Activated CD8-positive, alpha-beta memory T cell treated with anti-CD3 and anti-CD28 coated beads, Interleukin-2, amount 50 U/mL, for 24 hours (primary cell): ENCODE measurements around the gene SLC38A1.
"Not testable (repeated sequence)": the region's sequence is repeated elsewhere in the genome, so short reads cannot be mapped to it uniquely, and the experiment has no call there.

Source experiments
- DNase-seq: peaks from one replicate; pipeline ENCODE4 v3.0.0-alpha.2; 2020; ENCODE audit errors: extremely low read depth

SLC38A1 gene

GRCh38 chr12:46207644-46208043, 61.2 kb downstream of the SLC38A1 start:
- no peak for DNase-seq

DNA sequence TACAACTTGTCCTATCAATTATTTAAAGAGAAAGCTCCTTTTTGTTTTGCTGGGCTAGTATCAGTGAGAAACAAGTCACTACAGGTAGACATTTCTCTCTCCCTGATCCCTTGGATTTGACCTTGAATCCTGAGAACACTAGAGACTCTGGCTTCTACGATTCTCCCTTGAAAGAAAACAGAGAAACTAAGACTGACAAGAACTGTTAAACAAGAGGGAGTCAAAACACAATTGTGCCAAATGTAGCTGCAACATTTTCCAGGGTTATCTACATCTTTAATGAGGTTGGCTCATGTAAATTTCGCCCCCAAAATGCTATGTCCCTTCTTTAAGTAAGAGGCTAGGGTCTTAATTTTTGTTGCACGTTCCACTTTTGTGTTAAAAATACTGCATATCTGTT, 62.4 kb downstream of the SLC38A1 start:
- DNase-seq, result no peak

DNA sequence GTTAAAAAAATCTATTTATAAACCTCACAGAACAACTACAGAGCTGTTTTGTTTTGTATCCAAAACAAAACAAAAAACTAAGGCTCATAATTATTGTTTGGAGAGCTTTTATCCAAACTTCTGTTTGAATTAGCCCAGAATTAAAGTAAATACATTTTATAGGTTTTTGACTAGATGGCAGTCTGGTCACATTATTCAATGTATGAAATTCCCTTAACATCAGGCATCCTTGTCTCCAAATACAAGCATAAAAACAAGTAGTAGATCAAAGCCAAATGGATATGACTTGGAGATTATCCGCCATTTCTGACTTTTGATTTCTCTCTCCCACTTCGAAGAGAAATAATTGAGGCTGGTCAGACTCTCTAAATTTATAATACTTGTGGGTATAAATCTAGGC, 63.5 kb downstream of the SLC38A1 start:
- DNase-seq, result no peak

- DNase-seq, result no peak
Observed at GRCh38 chr12:46201284-46201789, 67.5 kb downstream of the SLC38A1 start.

- no peak for DNase-seq
Observed at GRCh38 chr12:46200551-46200950, 68.3 kb downstream of the SLC38A1 start.

DNA sequence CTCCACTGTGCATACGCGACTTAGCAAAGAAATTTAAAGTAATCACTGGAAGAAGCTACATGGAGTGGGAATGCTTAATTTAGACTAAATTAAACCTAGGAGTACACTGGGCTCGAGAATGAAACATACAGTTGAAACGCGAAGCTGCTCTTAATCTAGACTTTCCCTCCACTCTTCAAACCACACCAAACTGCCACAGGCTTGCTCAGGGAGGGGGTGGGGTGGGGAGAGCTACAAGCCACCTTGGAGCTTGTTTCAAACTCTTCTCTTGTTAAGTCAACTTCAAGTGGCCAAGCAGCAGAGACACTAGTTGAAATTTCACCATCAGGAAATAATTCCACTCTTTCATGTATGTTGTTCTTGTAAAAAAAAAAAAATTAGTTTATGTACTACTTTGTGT, 69.9 kb downstream of the SLC38A1 start:
- DNase-seq, result no peak

DNA sequence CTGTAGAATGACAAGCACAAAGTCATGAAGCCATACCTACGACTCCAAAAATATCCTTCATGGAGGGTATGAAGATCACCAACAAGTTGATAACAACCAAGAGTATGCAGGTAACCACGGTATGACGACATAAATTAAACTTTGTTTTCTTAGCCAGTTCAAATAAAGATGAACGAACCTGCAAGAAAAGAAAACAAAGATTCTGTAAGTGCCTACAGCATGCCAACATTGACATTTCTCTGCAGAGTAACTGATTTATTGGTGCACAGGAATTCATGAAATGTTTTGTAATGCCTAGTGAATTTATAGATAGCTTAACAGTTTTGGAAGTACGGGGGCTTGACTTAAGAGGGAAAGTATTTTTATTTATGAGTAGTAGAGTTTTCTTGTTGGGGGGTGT, 71.0 kb downstream of the SLC38A1 start:
- no peak for DNase-seq

GRCh38 chr12:46190533-46190932, 78.3 kb downstream of the SLC38A1 start:
- not testable (repeated sequence) for DNase-seq

- DNase-seq, result no peak
Observed at GRCh38 chr12:46188170-46188569, 80.7 kb downstream of the SLC38A1 start.

- DNase-seq, result no peak
Observed at GRCh38 chr12:46187023-46187422, 81.8 kb downstream of the SLC38A1 start.

- no peak for DNase-seq
Observed at GRCh38 chr12:46186088-46186487, 82.8 kb downstream of the SLC38A1 start.

- no peak for DNase-seq
Observed at GRCh38 chr12:46185686-46186085, 83.2 kb downstream of the SLC38A1 start.

- DNase-seq, result no peak
Observed at GRCh38 chr12:46184798-46185595, 83.8 kb downstream of the SLC38A1 start.

GRCh38 chr12:46183112-46183511, 85.7 kb downstream of the SLC38A1 start:
- no peak for DNase-seq

GRCh38 chr12:46181465-46181864, 87.4 kb downstream of the SLC38A1 start:
- no peak for DNase-seq

DNA sequence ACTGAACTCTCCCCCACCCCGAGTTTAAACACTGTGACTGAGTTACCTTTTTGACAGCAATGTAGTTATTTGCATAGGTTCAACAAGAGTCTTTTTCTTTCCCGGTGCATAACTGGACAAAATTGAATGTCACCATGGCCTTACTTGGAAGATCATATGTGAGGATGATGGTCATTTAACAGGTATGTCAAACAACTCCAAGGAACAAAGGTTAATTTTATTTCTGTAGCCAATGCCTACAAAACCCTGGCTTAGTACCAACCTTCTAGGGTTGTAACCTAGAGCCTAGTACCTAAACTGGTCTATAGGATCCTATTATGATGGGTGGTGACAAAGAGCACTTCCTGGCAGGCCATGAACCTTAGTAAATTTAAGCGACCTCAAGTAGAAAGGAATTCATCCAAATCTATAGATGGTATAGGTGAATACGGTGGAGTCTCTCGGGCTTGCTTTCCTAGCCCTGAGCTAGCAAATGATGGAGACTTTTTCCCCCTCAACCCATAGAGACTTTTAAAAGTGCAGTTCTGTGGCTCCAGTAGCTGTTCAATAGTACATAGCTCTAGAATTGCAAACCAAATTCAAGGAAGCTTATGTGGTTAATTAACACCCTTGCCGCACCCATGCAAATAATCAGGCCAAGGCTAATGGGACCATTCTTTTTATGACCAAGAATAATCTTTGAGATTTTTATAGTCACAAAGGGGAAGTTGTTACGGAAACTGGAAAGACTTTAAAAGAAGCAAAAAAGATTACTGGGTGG, 89.0 kb downstream of the SLC38A1 start:
- DNase-seq, result no peak

DNA sequence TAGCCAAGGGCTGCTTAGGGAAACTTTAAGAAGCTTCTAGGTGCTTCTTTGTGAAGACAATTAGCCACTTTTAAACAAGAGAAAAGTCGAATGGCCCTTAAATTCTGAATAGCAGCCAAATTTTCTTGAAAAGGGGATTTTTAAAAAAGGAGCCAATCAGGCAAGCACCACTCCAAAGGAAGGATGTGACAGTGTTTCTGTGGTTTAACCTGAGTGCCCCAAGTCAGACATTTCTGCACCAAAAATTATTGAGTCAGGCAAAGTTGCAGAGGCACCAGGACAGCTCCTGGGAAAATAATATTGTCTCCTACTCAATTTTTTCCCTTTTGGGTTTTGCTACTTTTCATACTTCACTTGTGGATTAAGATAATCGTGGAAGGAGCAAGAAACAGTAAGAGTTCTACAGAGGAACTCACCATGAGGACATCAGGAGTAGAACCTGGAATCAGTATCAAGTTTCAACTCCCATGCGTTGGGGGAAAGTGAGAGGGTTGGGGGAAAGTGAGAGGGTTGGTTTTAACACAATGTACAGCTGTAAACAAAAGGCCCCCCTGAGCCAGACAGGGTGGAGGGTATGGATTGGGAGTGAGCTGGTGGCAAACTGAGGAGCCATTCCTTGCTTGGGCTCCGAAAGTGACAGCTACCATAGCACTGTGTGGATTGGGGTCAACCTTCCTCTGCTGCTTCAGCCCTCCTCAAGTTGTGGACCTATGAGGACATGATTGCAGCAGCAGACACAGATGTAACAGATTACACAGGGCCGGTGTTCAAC, 90.8 kb downstream of the SLC38A1 start:
- DNase-seq, result no peak

DNA sequence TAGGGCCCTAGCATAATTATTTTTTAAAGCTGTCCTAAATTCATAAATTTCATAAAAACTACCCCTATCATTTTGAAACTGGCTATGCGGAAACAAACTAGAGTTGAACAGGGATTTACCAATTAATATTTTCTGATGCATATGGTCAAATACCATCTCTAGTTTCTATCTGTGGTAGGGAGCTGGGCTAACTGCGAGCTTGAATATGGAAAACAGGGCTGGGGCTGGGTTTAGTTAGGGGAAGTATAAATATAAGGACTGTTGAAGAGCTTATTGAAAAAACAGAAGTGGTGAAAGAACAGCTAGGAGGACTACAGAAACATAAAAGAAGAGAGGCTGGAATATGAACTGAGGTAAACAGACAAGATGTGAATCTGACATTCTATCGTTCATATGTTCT, 91.8 kb downstream of the SLC38A1 start:
- DNase-seq, result no peak

DNA sequence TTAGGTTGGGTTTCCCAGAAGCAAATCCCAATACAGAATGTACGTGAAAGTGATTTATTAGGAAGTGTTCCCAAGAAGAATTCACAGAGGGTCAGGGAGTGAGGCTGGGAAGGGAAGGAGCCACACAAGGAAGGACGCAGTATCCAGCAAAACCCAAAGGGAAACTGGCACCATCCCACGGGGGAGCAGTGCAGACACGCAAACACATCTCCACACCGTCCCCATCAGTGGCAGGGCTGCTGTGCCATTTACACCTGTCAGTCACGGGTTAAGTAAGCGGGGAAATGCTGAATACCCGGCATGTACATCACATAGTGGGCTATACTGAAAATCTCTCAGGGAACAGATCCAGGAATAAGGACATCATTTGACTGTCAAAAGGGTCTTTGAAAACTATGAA, 93.9 kb downstream of the SLC38A1 start:
- no peak for DNase-seq

DNA sequence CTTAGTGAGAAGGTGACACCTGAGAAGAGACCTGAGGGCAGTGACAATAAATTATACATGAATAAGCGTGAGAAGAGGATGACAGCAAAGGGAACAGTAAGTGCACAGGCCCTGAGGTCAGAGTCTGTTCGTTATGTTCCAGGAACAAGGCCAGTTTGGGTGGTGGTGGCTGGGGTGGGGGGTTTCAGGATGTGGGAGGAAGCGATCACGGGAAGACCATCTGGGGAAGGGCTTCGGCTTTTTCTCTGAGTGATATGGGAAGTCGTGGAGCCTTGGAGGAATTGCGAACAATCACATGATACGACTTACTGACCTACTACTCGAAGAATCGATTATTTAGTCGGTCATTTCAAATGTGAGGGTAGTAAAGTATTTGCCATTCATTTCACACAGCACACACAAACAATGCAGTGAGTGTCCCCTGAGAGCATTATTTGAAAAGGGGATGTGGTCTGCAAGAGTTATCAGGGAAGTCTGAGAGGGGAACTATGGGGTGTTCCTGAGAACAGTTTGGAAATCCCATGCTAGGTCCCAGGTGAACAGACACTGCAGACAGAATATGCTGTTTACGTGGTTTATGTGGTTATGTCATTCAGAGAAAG, 94.7 kb downstream of the SLC38A1 start:
- no peak for DNase-seq

GRCh38 chr12:46168426-46168825, 100.4 kb downstream of the SLC38A1 start:
- no peak for DNase-seq

- DNase-seq, result no peak
Observed at GRCh38 chr12:46167412-46167811, 101.4 kb downstream of the SLC38A1 start.
